ENCODE measurements around the gene OLFML3. TPM values are rescaled to one million over a fixed set of nuclear protein-coding genes. Genes with fewer than 3 reads are reported as not detected.

Gene OLFML3
- 120 and 270 TPM in 2 replicates for total RNA-seq

GRCh38 chr1:113978863-113979702 is at the start of gene OLFML3:
Gene OLFML3 (plus strand): TSS chr1:113979474. CDS start chr1:113979517, 43 bp downstream.

Other genes with a start within 250 kb of the OLFML3 start
- 46.9 and 53.6 TPM in 2 replicates for gene PHTF1, start 220.0 kb upstream of the OLFML3 start, total RNA-seq
- gene RSBN1, start 167.0 kb upstream of the OLFML3 start, total RNA-seq, result 10.1 and 23.9 TPM in 2 replicates
- gene PTPN22, start 107.8 kb upstream of the OLFML3 start, total RNA-seq, result 1.5 and 4.8 TPM in 2 replicates
- gene BCL2L15, start 91.9 kb upstream of the OLFML3 start, total RNA-seq, result under 0.01 and 0.18 TPM in 2 replicates
- 21.4 and 31.0 TPM in 2 replicates for gene AP4B1, start 74.7 kb upstream of the OLFML3 start, total RNA-seq
- gene DCLRE1B, start 74.1 kb upstream of the OLFML3 start, total RNA-seq, result 0.59 and 2.3 TPM in 2 replicates
- 21.4 and 27.3 TPM in 2 replicates for gene HIPK1, start 50.1 kb upstream of the OLFML3 start, total RNA-seq
- gene SYT6, start 174.4 kb downstream of the OLFML3 start, total RNA-seq, result not detected in 2 replicates